ENCODE data around the gene CCDC78.

- TF ChIP-seq CTCF (IDR thresholded peaks at IDR 0.05; ENCODE audit: extremely low read depth in 1 of 2, insufficient read depth in 1 of 2, low read depth in 1 of 2, low read length in 2 of 2): no peak
- no peak for TF ChIP-seq POLR2AphosphoS5 (IDR thresholded peaks at IDR 0.05; ENCODE audit: insufficient read depth, low read depth, low read length)
- no peak for TF ChIP-seq EZH2 (IDR thresholded peaks at IDR 0.05; ENCODE audit: borderline replicate concordance, low read depth, low read length, severe bottlenecking)
Observed at GRCh38 chr16:675884-676564, 50.2 kb downstream of the CCDC78 start.
